NCI-H446 treated with DMSO at 0.1 percent for 48 hours (cell line): ENCODE data around the gene GPT2.
"Not testable (repeated sequence)": the region's sequence is repeated elsewhere in the genome, so short reads cannot be mapped to it uniquely, and the experiment has no call there.

ENCODE experiments used
- DNase-seq: peaks from one replicate; lab custom pipeline; 2025; lab: John Stamatoyannopoulos, UW

GPT2 gene

GRCh38 chr16:46862555-46863447, 21.4 kb upstream of the GPT2 start:
- DNase-seq = no peak

GRCh38 chr16:46866286-46866685, 17.9 kb upstream of the GPT2 start:
- DNase-seq = no peak

GRCh38 chr16:46867486-46867885, 16.7 kb upstream of the GPT2 start:
- DNase-seq = not testable (repeated sequence)

- not testable (repeated sequence) for DNase-seq
These were observed 15.3 kb upstream of the GPT2 start for GRCh38 chr16:46868891-46869290.

- DNase-seq = no peak
These were observed 12.6 kb upstream of the GPT2 start for GRCh38 chr16:46871597-46871996.

- no peak for DNase-seq
These were observed 11.0 kb upstream of the GPT2 start for GRCh38 chr16:46873201-46873600.

- DNase-seq = no peak
These were observed 8.9 kb upstream of the GPT2 start for GRCh38 chr16:46875243-46875642.

- DNase-seq = no peak
These were observed 1.7 kb upstream of the GPT2 start for GRCh38 chr16:46882304-46882939.

GRCh38 chr16:46882940-46883307, 1.2 kb upstream of the GPT2 start:
- no peak for DNase-seq

GRCh38 chr16:46883353-46883689, 841 bp upstream of the GPT2 start:
- DNase-seq = no peak

- DNase-seq = no peak
These were observed 541 bp downstream of the GPT2 start for GRCh38 chr16:46884513-46885293.

- DNase-seq = no peak
These were observed 2.0 kb downstream of the GPT2 start for GRCh38 chr16:46885960-46886763.

GRCh38 chr16:46886764-46887523, 2.8 kb downstream of the GPT2 start:
- DNase-seq = no peak

GRCh38 chr16:46887524-46887854, 3.3 kb downstream of the GPT2 start:
- no peak for DNase-seq

GRCh38 chr16:46889245-46889941, 5.2 kb downstream of the GPT2 start:
- no peak for DNase-seq

GRCh38 chr16:46889942-46890300, 5.8 kb downstream of the GPT2 start:
- DNase-seq = no peak

- DNase-seq = no peak
These were observed 7.7 kb downstream of the GPT2 start for GRCh38 chr16:46891910-46892309.

- DNase-seq = no peak
These were observed 10.0 kb downstream of the GPT2 start for GRCh38 chr16:46894036-46894672.

GRCh38 chr16:46895399-46896313, 11.5 kb downstream of the GPT2 start:
- no peak for DNase-seq
